Inferior parietal cortex (tissue), 1 donor: Measurements from ENCODE around the gene ANXA11.

Experiments used
- DNase-seq: peaks from one replicate; pipeline ENCODE4 v3.0.0-alpha.2; 2016; ENCODE audit errors: extremely low spot score

The ANXA11 gene

DNA sequence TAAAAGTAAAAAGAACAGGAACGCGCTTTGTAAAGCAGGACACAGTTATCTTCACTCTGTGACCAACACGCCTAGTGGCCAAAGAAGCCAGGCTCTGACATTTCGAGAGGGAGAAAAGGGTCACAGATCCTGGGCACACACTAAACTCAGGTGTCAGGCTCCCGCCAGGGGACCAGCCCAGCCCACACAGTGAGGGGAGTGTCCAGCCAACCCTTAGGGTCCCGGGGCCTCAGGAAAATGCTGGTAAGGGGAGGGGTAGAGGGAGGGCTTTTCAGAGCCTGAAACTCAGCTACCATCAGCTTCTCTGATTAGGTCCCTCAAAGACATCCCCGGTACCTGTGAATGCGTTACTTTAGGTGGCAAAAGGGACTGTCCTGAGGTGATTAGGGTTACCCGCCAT is 16.6 kb downstream of the ANXA11 start:
- DNase-seq, result no peak

DNA sequence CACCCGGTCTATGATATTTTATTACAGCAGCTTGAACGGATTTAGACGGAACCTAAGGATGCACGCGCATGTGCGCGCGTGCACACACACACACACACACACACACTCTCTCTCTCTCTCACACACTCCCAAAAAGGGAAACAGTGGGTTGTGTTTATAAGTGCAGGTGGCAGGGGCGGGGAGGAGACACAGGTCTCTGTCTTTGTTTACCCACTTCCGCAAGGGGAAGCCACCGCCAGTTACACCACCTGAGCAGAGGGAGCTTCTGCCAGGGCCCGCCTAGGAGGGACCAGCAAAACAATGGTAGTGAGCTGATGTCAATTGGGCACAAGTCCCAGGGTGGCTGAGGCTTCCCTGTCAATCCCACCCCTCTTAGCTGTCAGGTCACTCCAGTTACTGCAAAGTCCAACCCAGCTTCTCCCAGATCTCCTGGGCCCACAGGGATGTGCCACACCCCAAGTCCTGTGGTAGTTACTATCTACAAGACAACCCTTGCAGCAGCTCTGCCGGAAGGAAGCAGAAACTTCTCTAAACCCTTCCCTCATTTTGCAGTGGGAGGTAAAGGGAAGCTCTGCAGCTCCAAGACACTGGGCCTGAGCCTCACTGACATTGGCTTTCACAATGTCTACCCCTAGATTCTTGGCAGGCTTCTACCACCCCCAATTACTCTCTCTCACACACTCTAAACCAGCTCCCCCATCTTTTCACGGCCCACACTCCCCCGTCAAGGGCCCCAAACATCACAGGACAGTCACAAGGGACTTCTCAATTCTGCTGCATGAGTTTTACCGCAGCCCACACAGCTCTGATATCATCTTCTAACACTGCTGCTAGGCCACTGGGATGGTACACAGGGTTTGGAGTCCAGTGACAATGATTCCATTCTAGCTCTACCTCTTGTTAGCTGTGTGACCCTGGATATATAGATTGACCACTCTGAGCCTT is 17.6 kb downstream of the ANXA11 start:
- peak; percentile 48 for DNase-seq

DNA sequence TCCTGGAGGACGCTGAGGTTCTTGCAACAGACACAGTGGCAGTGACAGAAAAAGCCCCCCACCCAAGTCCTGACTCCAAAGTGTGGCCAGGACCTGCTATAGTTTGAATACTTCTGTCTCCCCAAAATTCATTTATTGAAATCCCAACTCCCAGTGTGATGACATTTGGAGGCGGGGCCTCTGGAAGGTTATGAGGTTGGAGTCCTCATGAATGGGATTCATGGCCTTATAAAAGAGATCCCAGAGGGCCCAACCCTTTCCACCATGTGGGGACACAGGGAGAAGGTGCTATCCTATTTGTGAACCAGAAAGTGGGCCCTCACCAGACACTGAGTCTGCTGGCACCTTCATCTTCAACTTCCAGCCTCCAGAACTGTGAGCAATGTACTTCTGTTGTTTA is 18.3 kb downstream of the ANXA11 start:
- no peak for DNase-seq

DNA sequence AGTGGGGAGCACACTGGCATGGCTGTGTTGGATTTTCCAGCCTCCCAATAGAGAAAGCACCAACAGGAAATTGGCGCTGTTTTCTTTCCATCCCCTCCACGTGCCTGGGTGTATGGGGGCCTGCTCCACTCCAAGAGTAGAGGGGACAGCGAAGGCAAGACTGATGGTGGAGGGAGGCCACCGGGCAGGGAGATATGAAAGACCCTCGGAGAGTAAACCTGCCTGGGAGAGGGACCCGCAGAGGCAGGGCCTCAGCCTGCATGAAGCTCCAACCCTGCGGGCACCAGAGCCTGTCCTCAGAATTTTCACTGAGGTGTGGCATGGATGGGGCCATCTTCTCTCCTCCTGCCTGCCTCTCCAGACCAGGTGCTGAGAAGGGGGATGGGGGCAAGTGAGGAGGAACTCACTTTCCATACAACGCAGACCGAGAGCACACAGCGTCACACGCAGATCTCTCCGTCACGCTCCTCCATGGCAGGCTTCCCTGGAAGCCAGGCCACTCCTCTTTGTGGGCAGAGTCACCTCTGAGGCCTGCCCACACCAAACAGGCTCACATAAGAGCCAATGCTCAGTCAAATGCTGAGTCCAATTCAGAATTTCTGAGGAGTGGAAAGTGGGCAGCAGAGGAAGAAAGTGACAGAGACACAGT is 18.8 kb downstream of the ANXA11 start:
- no peak for DNase-seq

DNA sequence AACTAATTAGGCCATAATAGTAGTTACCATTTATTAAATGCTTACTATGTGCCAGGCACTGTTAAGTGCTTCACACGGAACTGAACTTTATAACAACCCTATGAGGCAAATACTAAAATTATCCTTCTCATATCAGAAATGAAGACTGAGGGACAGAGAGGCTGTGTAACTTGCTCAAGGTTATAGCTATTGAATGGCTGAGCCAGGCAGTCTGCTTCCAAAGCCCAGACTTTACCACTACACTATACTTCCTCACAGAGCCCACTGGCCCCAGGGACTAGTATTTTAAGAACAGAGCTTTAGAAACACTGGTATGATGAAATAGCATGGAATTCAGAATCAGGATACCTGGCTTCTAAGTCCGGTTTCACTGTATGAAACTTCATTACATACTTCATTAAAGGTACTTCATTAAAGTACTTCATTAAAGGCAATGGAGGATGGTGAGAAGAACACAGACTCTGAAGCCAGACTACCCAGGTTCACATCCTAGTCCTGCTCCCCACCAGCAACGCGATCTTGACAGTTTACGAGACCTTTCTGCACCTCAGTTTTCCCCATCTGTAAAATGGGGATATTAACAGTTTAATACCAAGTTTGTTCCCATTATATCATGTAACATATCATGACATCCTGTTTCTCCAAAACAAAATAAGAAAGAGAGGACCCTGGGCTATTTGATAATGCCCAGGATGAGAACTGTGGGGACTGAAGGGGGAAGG is 19.6 kb downstream of the ANXA11 start:
- no peak for DNase-seq

DNA sequence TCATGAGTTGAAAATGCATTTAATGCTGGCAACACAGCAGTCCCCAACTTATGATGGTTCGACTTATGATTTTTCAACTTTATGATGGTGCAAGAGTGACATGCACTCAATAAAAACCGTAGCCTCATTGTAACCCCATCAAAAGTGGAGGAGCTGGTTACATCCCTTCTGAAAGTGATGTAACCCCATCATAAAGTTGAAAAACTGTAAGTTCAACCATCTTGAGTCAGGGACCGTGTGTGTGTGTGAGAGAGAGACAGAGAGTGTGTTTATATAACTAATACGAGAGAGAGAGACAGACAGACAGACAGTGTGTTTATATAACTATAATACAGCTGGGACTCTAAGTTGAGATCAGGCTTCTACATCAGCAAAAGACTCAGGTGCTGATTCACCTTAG is 21.0 kb downstream of the ANXA11 start:
- DNase-seq, result no peak

DNA sequence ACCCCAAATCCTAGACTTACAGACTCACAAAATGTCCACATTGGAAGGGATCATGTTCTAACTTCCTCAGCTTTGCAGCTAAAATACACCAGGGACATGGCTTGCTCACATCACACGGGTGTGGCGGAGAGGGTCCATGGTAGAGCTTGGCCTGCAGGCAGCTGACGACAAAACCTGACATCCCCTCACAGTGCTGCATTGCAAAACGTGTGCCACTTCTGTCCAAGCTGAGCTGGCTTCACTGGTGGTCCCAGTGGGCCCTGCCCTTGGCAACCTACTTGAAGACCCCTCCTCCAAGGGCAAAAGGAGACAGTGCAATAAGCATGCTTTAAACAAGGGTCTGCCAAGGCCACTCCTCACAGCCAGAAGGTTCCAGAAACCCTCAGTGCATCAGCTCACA is 21.9 kb downstream of the ANXA11 start:
- DNase-seq, result no peak

DNA sequence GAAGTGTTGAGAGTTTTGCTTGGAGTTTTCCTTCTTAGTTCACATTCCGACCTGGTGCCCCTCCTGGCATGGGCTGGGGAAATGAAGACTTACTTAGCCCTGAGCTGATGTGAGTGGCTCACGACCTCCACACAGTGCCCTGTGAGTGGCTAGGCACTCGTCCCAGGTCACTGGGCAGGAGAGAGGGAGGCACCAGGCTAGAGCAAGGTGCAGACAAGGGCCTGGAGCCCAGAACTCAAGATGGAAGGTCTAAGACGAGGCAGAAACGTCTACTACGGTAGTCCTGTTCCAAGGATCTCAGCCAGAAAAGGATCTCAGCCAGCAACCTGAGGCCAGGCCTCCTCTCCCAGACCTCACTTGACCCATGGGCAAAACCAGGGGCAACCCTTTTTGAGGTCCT is 22.4 kb downstream of the ANXA11 start:
- DNase-seq, result no peak

DNA sequence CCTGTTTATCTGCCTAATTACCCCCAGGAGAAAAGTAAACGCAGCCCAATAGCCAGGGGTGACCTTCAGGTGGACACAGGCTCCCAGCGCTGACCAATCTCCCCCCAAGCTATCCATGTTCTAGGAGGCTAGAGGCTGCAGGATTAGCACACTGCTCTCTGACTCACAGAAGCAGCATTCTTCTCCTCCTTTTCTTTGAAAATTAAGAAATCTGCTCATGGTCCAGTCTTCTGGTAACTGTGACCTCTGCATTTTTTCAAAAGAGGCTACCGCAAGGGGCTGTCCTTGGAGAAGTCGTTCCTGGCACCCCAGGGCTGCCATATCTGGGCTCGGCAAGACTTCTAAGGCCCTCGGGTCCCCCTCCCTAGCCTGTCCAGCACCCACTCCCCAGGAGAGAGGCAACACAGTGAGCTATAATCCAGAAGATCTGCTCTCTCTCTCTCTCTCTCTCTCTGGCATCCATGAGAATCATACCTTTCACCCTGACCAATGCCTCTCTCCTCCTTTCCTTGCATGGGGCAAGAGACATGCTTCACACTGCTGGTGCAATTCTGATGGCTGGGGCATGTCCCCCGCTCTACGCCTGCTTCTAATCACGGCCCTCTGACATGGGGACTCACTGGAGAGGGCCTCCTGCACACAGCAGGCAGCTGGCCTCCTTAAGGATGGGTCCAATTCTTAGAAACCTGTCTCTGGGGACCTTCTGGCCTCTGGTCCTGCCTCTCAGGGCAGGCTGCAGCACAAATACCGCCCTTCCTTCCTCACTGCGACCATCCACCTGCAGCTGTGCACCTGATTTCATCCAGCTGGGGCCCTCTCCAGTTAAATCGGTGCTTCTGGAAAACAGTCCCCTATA is 27.3 kb downstream of the ANXA11 start:
- DNase-seq, result no peak

DNA sequence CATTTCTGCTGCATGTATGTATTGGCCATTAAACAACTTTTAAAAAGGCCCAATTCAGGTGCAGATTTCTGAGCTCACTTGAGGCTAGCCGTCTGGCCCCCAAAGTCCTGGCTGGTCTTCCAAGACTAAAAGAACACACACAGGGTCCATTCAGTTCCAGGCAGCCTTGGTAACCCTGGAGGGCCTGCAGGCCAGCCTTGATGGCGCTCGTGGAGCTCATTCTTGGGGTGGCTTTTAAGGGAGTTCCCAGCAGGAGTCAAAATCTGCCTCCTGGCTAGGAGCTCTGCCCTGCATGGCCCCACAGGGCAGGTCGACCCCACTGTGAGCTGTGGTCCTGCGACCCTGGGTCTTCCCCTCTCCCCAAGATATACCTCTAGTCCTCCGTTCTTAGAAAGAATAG is 28.8 kb downstream of the ANXA11 start:
- no peak for DNase-seq

DNA sequence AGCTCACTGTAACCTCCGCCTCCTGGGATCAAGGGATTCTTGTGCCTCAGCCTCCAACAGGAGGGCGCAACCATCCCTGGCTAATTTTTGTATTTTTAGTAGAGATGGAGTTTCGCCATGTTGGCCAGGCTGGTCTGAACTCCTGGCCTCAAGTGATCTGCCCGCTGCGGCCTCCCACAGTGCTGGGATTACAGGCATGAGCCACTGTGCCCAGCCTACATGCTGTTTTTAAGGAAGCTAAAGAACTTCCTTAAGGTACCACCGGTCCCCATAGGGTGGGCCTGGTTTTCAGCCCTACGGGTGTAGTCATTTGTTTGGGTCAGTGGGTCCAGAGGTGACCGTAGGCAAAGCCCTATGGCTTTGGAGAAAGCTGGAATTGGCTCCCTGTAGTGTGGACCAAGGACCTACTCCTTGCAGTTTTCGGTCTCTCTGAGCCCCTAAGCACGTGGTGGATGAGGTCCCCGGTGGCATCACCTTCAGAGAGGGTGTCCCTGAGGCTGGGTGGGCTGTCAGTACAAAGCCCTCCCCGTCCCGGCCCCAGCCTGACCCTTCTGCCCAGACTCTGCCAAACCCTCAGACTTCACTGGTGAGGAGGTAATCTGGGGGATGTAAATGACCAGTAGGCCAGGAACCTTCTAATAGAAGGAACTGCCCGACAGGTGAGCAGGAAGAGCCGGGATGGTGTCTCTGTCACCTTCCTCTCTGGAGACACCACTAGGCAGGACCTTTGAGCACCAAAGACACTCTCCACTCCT is 30.5 kb downstream of the ANXA11 start:
- DNase-seq, result no peak

DNA sequence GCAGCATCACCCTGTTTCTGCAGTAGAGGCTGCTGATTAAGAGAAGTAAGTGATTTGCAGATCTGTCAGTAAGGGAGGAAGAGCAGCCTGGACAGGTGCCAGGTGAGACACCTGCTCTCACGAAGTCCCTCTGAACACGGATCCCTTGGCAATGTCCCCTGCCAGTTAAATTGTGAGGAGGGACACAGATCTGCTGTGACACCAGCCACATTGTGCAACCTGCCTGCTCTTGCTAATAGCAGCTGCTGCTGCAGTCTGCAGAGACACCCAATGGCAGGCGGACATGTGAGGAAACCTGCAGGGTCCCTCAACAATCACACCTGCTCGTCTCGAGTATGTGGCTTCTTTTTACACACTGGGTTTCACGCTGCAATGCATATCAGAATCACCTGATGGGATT is 31.9 kb downstream of the ANXA11 start:
- DNase-seq, result no peak

DNA sequence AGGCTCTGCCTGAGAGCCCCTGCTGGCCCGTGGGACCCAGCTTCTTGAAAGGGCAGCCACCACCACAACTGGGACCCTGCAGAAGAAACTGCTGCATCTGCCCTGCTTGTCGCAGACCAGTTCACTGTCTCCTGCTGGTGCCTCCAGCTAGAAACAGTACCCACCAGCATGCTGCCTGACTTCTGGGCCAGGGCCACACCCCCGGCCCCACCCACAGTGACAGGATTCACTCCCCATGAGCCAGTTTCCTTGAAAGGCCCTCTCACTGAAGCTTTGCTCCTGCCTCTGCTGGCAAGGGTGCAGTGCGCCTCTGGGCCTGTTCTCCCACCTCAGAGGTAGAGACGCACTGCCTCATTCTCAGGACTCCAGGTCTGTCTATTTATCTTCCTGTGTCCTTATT is 32.4 kb downstream of the ANXA11 start:
- DNase-seq, result no peak

DNA sequence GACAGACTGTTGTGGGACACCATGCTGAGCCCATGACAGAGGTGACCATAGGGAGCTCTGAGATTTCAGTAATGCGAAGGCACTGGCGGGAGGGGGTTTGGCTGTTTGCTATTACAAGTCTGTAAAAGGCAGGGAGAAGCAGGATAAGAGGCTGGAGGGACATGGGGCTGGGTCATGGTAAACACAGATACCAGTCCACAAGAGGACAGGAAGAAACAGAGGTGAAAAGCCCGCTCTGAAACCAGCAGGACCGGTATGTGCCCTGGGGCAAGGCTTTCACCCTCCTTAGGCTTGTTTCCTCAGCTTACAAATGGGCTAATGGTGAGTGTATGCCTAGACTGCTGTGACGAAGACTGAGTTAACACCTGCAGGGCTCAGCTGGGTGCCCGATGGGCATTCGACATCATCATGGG is 34.1 kb downstream of the ANXA11 start:
- no peak for DNase-seq

DNA sequence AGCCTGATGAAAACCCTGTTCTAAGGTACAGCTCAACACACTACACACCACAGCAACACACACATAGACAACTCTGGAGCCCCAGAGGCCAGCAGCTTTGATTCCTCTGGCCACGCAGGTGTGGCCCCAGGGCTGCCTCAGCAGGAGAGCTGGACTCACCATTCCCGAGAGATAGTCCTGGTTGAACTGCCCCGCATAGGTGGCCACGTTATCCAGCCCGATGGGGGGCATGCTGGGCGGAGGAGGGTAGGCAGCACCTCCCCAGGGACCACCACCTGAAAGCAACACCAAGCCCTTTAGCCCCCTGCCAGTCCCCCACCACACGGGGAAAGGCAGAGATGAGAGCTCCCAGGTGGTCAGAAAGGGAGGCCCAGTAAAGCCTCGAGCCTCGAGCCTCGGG is 34.7 kb downstream of the ANXA11 start:
- DNase-seq, result no peak

DNA sequence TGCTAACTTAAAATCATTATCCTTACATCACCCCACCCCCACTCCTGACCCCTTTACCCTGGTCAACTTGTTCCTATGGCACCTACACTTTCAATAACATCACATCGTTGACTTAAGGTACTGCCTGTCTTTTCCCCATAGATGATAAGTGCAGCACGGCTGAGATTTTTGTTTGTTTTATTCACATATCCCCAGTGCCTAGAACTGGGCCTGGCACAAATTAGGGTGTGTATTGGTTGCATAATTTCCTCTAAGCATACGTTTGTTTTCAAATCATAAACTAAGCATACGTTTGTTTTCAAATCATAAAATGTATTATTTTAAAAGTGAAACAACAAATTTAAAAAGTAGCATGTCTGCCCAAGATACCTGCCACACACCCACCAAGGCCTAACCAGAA is 35.3 kb downstream of the ANXA11 start:
- DNase-seq, result no peak

DNA sequence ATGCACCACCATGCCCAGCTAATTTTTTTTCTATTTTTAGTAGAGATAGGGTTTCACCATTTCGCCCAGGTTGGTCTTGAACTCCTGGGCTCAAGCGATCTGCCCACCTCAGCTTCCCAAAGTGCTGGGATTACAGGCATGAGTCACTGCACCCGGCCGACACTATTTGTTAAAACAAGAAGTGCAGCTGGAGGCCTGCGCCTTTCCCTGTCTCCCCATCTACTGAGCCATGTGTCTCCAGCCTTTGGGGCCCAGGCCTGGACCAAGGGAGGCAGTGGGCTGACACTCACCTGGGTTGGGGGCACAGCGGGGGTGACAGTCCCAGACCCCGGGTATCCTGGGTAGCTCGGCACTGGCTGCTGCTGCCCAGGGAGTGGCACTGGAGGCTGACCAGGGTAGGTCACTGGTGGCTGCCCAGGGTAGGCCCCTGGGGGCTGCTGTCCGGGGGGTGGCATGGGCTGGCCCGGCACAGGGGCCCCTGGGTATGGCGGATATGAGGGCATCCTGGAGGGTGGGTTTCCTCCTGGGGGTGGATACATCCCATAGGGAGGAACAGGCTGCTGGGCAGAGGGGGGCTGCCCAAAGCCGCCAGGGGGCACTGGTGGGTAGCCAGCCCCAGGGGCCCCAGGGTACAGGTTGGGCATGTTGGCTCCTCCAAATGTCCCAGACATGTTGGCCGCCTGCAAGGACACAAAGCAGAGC is 36.5 kb downstream of the ANXA11 start:
- no peak for DNase-seq

DNA sequence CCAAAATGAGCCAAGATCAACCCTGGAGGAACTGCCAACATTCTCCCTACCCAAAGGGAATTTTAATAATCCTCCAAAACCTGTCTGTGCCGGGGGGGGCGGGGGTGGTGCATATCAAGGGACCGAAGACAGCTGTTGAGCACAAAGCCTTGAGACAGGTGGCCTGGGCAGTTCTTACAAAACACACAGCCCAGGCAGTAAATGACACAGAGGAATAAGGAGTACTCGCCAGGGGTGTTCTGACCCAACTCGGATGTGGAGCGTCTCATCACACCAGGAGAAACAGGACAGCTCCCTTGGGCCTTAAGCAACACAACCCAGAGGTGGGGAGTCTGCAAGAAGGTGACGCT is 37.2 kb downstream of the ANXA11 start:
- DNase-seq, result no peak

DNA sequence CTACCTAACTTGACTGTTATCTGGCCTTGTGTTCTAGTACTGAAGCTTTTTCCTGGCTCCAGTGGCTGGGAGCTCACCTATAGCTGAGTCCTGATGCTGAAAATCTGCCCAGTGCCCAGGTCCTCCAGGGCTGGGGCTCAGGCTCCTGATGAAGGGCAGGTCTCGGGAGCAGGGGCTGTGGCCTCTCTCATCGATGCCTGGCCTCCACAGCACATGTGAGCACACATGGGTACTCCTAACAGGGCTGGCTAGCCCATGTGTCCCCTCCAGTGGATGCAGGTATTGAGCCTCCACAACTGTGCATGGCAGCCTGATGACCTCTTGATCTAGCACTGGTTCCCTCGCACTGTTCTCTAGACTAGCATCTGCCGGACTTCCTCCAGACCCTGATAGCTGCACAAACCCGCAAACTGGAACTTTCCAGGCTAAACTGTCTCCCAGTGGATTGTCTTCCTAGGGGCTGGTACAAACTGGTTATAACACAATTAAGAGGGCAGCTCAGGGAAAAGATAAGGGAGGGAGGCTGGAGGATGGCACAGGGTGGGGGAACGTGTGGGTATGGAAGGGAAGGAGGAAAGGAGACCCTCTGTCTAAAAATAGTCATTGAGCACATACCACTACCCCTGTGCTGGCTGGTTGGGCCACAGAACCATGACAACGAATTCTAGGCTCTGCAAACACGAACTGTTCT is 37.7 kb downstream of the ANXA11 start:
- no peak for DNase-seq
